GM21360 (cell line): ENCODE measurements around the gene SCN2B.

Experiments
- ATAC-seq: cut with Tn5 transposase; IDR thresholded peaks from one replicate; pipeline ENCODE4 v1.9.1; 2021; ENCODE audit warnings: mild to moderate bottlenecking, moderate library complexity; ENCODE audit not compliant: unreplicated experiment

SCN2B gene

DNA sequence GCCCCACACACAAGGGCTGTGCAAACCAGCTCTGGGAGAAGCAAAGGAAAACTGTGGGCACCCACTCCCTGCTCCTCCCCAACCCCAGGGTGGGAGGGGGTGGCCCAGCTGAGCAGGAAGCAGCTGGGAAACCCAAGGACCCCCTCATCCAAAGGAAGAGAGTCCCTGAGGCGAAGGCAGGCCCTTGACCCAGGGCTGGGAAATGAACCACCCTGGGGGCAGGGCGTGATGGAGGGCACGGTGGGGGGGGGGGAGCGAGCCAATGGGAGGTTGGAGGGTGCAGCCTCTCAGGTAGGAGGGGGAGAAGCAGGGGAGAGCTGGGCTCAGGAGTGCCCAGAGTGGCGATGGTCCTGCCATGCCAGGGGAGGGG lies 40.7 kb downstream of the SCN2B start:
- ATAC-seq, result no peak

DNA sequence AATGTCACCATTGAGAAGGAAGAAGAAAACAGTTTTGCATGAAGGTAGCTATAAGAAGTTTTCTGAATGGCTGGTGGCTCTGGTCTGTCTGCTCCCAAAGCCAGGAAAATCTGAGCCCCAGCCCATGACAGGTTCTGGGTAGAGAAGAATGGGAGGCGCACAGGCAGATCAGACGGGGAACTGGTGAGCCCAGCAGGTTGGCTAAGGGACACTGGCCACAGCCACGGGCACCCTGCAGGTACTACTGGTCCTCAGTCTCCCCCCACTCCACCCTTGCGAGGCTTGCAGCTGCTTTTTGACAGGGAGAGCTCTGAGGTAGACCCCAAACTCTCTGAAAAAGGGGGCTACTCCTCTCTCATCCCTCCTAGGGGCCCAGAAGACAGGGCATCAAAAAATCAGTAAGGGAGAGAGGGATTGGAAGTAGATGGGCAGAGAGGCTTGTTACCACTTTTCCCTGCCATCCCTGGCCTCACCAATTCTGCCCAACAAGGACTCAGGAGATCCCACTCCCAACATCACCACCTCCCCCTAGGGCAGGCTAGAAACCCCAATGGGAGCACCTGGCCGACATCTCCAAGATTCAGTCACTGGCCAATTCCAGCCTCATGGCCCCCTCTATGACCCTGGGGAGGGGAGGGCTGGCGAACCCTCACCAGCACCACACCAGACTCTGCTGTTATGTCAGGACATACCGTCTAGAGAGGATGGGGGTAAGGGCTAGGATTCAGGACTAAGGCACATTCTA lies 41.2 kb downstream of the SCN2B start:
- ATAC-seq, result no peak

DNA sequence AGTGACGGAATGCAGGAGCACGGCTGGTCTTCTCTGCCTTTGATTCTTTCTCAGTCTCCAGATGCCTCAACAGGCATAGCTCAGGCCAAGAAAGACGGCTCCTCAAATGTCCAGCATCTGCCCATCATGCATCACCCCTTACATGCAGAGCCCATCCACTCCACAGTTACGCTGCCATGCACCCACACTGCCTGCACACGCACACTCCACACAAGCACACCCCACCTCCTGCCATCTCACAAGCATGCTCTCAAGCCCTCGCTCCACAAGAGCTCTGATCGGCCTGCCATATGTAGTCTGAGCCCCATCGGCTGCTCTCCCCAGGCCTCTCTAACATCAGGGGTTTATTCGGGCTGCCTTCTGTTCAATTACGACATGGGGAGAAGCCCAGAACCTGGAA lies 42.6 kb downstream of the SCN2B start:
- ATAC-seq, result no peak

- ATAC-seq, result no peak
Measured at GRCh38 chr11:118132385-118133151, 43.9 kb downstream of the SCN2B start.

GRCh38 chr11:118129471-118130172 lies 46.8 kb downstream of the SCN2B start:
- ATAC-seq, result no peak

DNA sequence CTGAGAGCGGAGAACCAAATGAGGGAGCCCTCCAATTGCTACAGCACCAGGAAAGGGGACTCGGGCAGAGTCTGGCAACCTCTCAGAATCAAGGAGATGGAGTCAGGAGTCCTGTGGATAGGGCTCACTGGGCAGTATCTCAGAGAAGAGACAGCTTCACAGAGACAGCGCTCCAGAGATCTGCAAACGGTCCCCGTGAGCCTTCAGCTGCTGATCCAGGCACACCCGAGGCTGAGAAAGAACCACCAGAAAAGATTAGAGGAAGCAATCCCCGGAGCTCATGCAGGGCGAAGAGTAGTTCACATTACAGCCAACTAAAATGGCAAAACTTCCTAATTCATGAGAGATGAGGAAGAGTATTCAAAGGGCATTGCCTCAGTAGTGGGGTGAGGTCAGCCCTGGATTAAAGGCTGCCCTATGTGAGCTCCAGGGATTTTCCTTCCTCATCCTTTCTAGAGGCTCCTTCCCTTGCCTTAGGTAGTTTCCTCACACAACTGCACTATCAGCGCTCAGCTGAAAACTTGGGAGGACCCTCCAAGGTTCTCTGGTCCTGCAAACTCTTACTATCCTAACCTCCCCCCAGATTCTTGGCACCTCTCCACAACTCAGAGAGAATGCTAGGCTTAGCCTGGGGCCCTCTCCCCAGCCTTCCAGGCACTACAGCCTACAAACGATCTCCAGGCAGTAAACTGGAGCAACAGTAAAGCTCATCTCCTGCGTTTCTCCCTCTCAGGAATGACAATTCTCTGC lies 47.5 kb downstream of the SCN2B start:
- ATAC-seq, result no peak

- no peak for ATAC-seq
Measured at GRCh38 chr11:118128310-118128709, 48.1 kb downstream of the SCN2B start.

- ATAC-seq, result no peak
Measured at GRCh38 chr11:118126082-118126838, 50.2 kb downstream of the SCN2B start.

DNA sequence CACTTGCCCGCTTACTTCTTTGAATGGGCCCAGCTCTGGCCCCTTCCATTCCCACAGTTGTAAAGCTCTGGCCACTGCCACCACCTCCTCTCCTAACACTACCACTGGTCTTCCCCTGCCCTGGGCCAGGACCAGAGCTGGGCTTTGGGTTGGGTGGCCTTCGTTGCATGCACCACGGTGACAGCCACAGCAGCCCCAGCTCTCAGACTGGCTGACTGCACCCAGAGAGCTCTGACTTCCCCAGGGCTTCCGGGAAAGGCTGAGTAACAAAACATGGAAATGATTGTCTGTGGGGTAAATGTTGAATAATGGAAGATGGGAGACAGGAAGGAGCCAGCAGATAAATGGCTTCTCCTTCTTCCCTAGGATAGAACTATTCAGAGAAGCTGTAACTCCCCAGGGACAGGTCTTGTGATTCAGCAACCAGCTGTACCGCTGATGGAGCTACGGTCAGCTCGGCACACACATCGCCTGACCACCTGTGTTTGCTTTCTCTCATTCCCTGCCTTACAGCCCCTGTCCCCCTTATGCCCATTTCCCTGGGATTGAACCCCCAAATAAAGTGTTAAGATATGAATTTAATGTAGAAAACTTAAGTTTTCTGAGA lies 51.4 kb downstream of the SCN2B start:
- ATAC-seq, result no peak

- no peak for ATAC-seq
Measured at GRCh38 chr11:118120793-118121192, 55.6 kb downstream of the SCN2B start.

GRCh38 chr11:118117790-118118601 lies 58.4 kb downstream of the SCN2B start:
- ATAC-seq, result no peak

DNA sequence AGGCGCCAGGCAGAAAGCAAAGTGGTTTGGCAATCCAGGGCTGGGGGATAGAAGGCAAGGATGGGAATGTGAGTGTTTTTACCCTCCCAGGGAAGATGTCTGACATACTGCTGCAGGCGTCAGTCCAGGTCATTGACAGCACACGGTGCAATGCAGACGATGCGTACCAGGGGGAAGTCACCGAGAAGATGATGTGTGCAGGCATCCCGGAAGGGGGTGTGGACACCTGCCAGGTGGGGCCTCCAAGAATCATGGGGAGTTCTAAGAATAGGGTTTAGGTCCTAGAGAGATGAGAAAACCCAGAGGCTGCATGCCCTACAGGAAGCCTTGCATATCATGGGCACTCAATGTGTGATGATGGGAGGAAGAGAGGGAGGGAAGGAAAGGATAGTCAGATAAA lies 61.4 kb downstream of the SCN2B start:
- no peak for ATAC-seq

DNA sequence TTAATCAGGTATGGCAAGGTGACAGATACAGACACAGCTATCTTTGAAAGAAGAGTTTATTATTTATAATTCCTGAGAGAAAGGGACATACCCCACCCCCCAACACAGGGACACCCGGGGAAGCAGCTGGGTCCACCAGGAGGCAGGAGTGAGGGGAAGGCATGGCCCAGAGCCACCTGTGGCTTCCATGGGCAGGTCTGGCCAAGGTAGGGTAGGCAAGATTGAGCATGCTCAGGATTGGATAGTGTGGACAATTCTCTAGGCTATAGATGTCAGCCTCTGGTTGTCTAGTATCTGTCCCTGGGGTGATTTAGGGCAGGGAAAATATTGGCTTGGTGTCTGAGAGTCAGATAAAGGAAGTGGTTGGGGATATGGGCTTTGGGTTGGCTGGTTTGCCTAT lies 62.2 kb downstream of the SCN2B start:
- no peak for ATAC-seq

DNA sequence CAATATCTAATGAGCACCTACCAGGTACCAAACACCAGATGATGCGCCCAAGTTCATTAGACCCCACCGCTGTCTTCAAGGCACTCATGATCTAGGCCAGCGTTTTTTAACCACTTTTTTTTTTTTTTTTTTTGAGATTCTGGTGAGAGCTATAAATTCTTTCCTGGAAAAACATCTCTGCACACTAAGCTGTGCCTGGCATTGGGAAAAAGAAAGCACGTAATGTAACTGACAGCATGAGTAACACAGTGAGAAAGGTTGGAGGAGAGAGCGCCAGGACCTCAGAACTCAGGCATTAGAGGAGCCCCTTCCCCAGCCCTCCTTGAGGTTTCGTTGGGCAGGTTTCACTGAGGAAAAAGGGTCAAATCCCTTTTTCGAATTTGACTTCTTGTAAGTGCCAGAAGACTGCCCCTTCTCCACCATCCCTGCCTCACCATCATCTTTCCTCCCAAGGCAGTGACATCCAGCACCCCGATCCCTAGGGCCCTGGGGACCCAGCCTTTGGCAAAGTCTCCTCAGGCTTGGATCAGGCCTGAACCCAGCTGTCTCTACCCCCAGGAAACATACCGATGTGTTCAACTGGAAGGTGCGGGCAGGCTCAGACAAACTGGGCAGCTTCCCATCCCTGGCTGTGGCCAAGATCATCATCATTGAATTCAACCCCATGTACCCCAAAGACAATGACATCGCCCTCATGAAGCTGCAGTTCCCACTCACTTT lies 63.6 kb downstream of the SCN2B start:
- no peak for ATAC-seq
